WTC11 (cell line): ENCODE results near the gene PCDHGA10.

Source experiments
- MXD4 ChIP-seq: fragments of 250-450 bp; sonication (Bioruptor Pico); IDR thresholded peaks from 2 replicates; pipeline ENCODE4 v1.8.0; 2021; ENCODE audit warnings: mild to moderate bottlenecking, moderate library complexity, borderline replicate concordance
- USF2 ChIP-seq: sonication (generic); formaldehyde crosslinking; IDR thresholded peaks from 2 replicates; pipeline ENCODE4 v1.8.1; 2023; ENCODE audit warnings: mild to moderate bottlenecking, missing genetic modification reagents, moderate library complexity
- TF ChIP-seq, protein P1 (sequence below): fragments of 200-600 bp; IDR thresholded peaks from 2 replicates; pipeline ENCODE4 v1.8.0; 2022; ENCODE audit warnings: antibody characterized with exemption

- TF ChIP-seq, protein P1, sequence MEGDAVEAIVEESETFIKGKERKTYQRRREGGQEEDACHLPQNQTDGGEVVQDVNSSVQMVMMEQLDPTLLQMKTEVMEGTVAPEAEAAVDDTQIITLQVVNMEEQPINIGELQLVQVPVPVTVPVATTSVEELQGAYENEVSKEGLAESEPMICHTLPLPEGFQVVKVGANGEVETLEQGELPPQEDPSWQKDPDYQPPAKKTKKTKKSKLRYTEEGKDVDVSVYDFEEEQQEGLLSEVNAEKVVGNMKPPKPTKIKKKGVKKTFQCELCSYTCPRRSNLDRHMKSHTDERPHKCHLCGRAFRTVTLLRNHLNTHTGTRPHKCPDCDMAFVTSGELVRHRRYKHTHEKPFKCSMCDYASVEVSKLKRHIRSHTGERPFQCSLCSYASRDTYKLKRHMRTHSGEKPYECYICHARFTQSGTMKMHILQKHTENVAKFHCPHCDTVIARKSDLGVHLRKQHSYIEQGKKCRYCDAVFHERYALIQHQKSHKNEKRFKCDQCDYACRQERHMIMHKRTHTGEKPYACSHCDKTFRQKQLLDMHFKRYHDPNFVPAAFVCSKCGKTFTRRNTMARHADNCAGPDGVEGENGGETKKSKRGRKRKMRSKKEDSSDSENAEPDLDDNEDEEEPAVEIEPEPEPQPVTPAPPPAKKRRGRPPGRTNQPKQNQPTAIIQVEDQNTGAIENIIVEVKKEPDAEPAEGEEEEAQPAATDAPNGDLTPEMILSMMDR = no peak
- TF ChIP-seq USF2 (CRISPR knock-in tag) (no peak), MXD4 (CRISPR knock-in tag) (no peak)
These were observed 28.1 kb upstream of the PCDHGA10 start for GRCh38 chr5:141384471-141385267.
